ENCODE measurements around the gene SMARCAD1. TPM values are rescaled to one million over a fixed set of nuclear protein-coding genes. Genes with fewer than 3 reads are reported as not detected.

The SMARCAD1 gene
- total RNA-seq, 1 experiment from 2014 or later = 57.1 TPM

DNA sequence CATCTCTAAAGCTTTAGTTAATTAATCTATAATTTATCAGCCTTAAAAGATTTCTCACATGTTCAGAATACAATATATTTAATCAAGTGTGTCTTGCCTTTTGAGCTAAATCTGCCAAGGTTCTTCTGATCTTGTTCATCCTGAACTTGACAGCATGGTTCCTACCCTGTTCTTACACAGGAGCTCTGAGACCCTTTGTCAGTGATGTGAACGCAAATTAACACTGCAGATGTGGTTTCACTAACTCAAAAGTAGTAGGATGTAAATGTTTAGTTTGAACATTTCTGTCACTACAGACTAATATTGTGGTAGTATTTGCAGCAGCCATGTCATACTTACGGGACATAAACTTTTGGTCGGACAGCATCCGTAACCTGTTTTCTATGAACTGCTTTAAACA is 59.4 kb downstream of the SMARCAD1 start:
- H3K14ac ChIP-seq (ENCODE audit: insufficient read depth, low read length) = no peak overlapping the region
- H3K9ac ChIP-seq (ENCODE audit: extremely low read depth, insufficient read length, low read length) = no peak overlapping the region
- H4K8ac ChIP-seq (replicated peaks; ENCODE audit: insufficient read length, low read depth, low read length) = no peak overlapping the region
- no peak overlapping the region for H3K56ac ChIP-seq (ENCODE audit: insufficient read length, low read depth, low read length)
- H3T11ph ChIP-seq (ENCODE audit: low read length) = no peak overlapping the region
- H3K27ac ChIP-seq (ENCODE audit: insufficient read length, low read depth, low read length) = no peak overlapping the region
- H3K9me3 ChIP-seq (ENCODE audit: control insufficient read depth, low read depth, low read length) = no peaks in the 10 kb centered on the region
- H3K4me1 ChIP-seq (ENCODE audit: insufficient read depth, low read length) = no peaks in the 10 kb centered on the region
- no peak overlapping the region for H2BK15ac ChIP-seq (ENCODE audit: low read depth, low read length)
- H3K23ac ChIP-seq (ENCODE audit: insufficient read length, low read depth, low read length) = no peak overlapping the region
- no peak overlapping the region for H2BK20ac ChIP-seq (ENCODE audit: low read depth, low read length, poor library complexity, severe bottlenecking)
- H4K20me1 ChIP-seq (ENCODE audit: control insufficient read depth, insufficient read depth, insufficient read length) = no peaks in the 10 kb centered on the region
- no peak overlapping the region for H4K5ac ChIP-seq (ENCODE audit: insufficient read length, low read depth, low read length)
- TF ChIP-seq, protein P1, sequence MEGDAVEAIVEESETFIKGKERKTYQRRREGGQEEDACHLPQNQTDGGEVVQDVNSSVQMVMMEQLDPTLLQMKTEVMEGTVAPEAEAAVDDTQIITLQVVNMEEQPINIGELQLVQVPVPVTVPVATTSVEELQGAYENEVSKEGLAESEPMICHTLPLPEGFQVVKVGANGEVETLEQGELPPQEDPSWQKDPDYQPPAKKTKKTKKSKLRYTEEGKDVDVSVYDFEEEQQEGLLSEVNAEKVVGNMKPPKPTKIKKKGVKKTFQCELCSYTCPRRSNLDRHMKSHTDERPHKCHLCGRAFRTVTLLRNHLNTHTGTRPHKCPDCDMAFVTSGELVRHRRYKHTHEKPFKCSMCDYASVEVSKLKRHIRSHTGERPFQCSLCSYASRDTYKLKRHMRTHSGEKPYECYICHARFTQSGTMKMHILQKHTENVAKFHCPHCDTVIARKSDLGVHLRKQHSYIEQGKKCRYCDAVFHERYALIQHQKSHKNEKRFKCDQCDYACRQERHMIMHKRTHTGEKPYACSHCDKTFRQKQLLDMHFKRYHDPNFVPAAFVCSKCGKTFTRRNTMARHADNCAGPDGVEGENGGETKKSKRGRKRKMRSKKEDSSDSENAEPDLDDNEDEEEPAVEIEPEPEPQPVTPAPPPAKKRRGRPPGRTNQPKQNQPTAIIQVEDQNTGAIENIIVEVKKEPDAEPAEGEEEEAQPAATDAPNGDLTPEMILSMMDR (conservative IDR thresholded peaks at IDR 0.05) = no peak
- no peaks in the 10 kb centered on the region for H3K27me3 ChIP-seq (ENCODE audit: insufficient read depth, low read length)
- no peak overlapping the region for H2BK120ac ChIP-seq (ENCODE audit: low read depth, low read length, poor library complexity, severe bottlenecking)
- no CpG with 5 or more reads among the region's 4 CpGs for WGBS (ENCODE audit: extremely low coverage, insufficient read length, low lambda C conversion rate)
- Mint-ChIP-seq H3K9me3 (no peaks in the 10 kb centered on the region), H3K4me3 (no peak overlapping the region), H3K27me3 (ENCODE audit: low read depth) (no peaks in the 10 kb centered on the region), H3K4me1 (no peaks in the 10 kb centered on the region), H3K36me3 (ENCODE audit: insufficient read depth in 1 of 3, low read depth in 3 of 3) (peaks cover 0 to 28% (median 28%) of the 10 kb centered on the region in 3 experiments; a peak in 6 of 7 replicates), H3K27ac (no peak overlapping the region)
- H2AK5ac ChIP-seq (ENCODE audit: insufficient read length, low read length) = no peak overlapping the region
- no peak overlapping the region for H2AFZ ChIP-seq (ENCODE audit: low read length)
- no peaks in the 10 kb centered on the region for H3K79me2 ChIP-seq (ENCODE audit: insufficient read depth, low read length)
- no peak overlapping the region for H4K91ac ChIP-seq (ENCODE audit: insufficient read length, low read depth, low read length)
- no peak overlapping the region for H2BK12ac ChIP-seq (ENCODE audit: insufficient read length, low read depth, low read length)
- H3K23me2 ChIP-seq (ENCODE audit: insufficient read length, low read depth, low read length, poor library complexity, severe bottlenecking) = no peaks in the 10 kb centered on the region
- no peak overlapping the region for H3K4ac ChIP-seq (ENCODE audit: low read depth, low read length)
- H2BK5ac ChIP-seq (ENCODE audit: insufficient read length, low read length) = no peak overlapping the region
- no peaks in the 10 kb centered on the region for H3K79me1 ChIP-seq (ENCODE audit: insufficient read depth, low read depth, low read length, poor library complexity, severe bottlenecking)
- no peak for DNase-seq
- no peak overlapping the region for H3K18ac ChIP-seq (ENCODE audit: insufficient read length, low read depth, low read length)
- no peak overlapping the region for H3K4me2 ChIP-seq (ENCODE audit: insufficient read depth, insufficient read length, low read length)
